IMR-90 (cell line): ENCODE results near the gene TP53AIP1. TPM values are rescaled to one million over a fixed set of nuclear protein-coding genes. Genes with fewer than 3 reads are reported as not detected.

Experiments
- ATAC-seq: fragments of 200-7000 bp; cut with Tn5 transposase; 2 replicates; pipeline ENCODE4 v1.9.1; 2020; ENCODE audit warnings: low read depth, mild to moderate bottlenecking, moderate library complexity
- BruUV-seq: library from RNA; stranded (reverse); fragments of 400-500 nt; replicated peaks from 2 replicates; lab custom pipeline; 2021; lab: Mats Ljungman, UMichigan
- CTCF ChIA-PET: fragments of 300-600 bp; formaldehyde crosslinking; extraction: SDS; loops from one replicate; lab custom pipeline; 2021; ENCODE audit warnings: antibody characterized with exemption; lab: Yijun Ruan, JAX
- POLR2A ChIA-PET: fragments of 300-600 bp; sonication (Branson Sonifier 250); formaldehyde crosslinking; loops from one replicate; lab custom pipeline; 2022; ENCODE audit warnings: antibody characterized with exemption; ENCODE audit not compliant: unreplicated experiment; lab: Charles Lee
- DNase-seq: peaks from one replicate; pipeline ENCODE4 v3.0.0; 2013
- H2AFZ ChIP-seq: replicated peaks from 2 replicates; pipeline ENCODE3; 2013; ENCODE audit warnings: low read length, mild to moderate bottlenecking; ENCODE audit not compliant: poor library complexity
- H2AK5ac ChIP-seq: 2 replicates; pipeline ENCODE4 v1.6.1; 2013; ENCODE audit warnings: low read depth, low read length, inconsistent platforms
- H2AK9ac ChIP-seq: replicated peaks from 2 replicates; pipeline ENCODE3; 2013; ENCODE audit warnings: mild to moderate bottlenecking, low read depth, low read length, moderate library complexity; ENCODE audit not compliant: poor library complexity
- H2BK120ac ChIP-seq: 2 replicates; pipeline ENCODE4 v1.6.1; 2013; ENCODE audit warnings: low read depth, low read length, inconsistent platforms
- H2BK15ac ChIP-seq: 3 replicates; pipeline ENCODE4 v1.6.1; 2013; ENCODE audit warnings: low read depth, low read length, inconsistent platforms
- H2BK20ac ChIP-seq: 2 replicates; pipeline ENCODE4 v1.6.1; 2013; ENCODE audit warnings: low read depth, mild to moderate bottlenecking, inconsistent platforms, low read length, moderate library complexity
- H2BK5ac ChIP-seq: 2 replicates; pipeline ENCODE4 v1.6.1; 2013; ENCODE audit warnings: mild to moderate bottlenecking, low read depth, low read length, inconsistent platforms; ENCODE audit not compliant: poor library complexity, severe bottlenecking
- H3K14ac ChIP-seq: replicated peaks from 2 replicates; pipeline ENCODE4 v1.6.1; 2013; ENCODE audit warnings: low read depth, low read length, inconsistent platforms
- H3K18ac ChIP-seq: 2 replicates; pipeline ENCODE4 v1.6.1; 2013; ENCODE audit warnings: low read depth, low read length, control low read depth
- H3K23ac ChIP-seq: 2 replicates; pipeline ENCODE4 v1.6.1; 2013; ENCODE audit warnings: low read depth, low read length, inconsistent platforms
- H3K27ac ChIP-seq: 2 replicates; pipeline ENCODE4 v1.5.1; 2013; ENCODE audit warnings: mild to moderate bottlenecking, control low read depth, low read length; ENCODE audit not compliant: insufficient read depth
- H3K27me3 ChIP-seq: 2 replicates; pipeline ENCODE4 v1.6.1; 2013; ENCODE audit warnings: low read length; ENCODE audit not compliant: control insufficient read depth, insufficient read depth
- H3K36me3 ChIP-seq: 2 replicates; pipeline ENCODE4 v1.6.1; 2013; ENCODE audit warnings: low read length, mixed read lengths; ENCODE audit not compliant: control insufficient read depth, insufficient read depth
- H3K4ac ChIP-seq: 2 replicates; pipeline ENCODE4 v1.6.1; 2013; ENCODE audit warnings: low read depth, low read length, inconsistent platforms
- H3K4me1 ChIP-seq: 2 replicates; pipeline ENCODE4 v1.6.1; 2013; ENCODE audit warnings: low read length, mixed read lengths; ENCODE audit not compliant: control insufficient read depth, insufficient read depth
- H3K4me2 ChIP-seq: 2 replicates; pipeline ENCODE4 v1.6.1; 2013; ENCODE audit warnings: low read depth, mild to moderate bottlenecking, control low read depth, low read length, moderate library complexity
- H3K4me3 ChIP-seq: 2 replicates; pipeline ENCODE4 v1.5.1; 2013; ENCODE audit warnings: low read depth, mild to moderate bottlenecking, control low read depth, low read length, moderate library complexity; ENCODE audit not compliant: insufficient read depth
- H3K56ac ChIP-seq: 2 replicates; pipeline ENCODE4 v1.6.1; 2013; ENCODE audit warnings: low read length, inconsistent platforms; ENCODE audit not compliant: insufficient read depth; ENCODE audit errors: extremely low read depth
- H3K79me1 ChIP-seq, 2 experiments: 2 replicates each; pipeline ENCODE4 v1.6.1; 2013; ENCODE audit warnings: low read length in 2 of 2, inconsistent platforms in 1 of 2, low read depth in 1 of 2
- H3K9ac ChIP-seq: 2 replicates; pipeline ENCODE4 v1.6.1; 2013; ENCODE audit warnings: low read depth, low read length, control low read depth
- H3K9me1 ChIP-seq: 2 replicates; pipeline ENCODE4 v1.6.1; 2013; ENCODE audit warnings: low read length, inconsistent platforms; ENCODE audit not compliant: insufficient read depth
- H3K9me3 ChIP-seq: 2 replicates; pipeline ENCODE4 v1.6.1; 2013; ENCODE audit warnings: low read length; ENCODE audit not compliant: control insufficient read depth, insufficient read depth
- H4K20me1 ChIP-seq: 2 replicates; pipeline ENCODE4 v1.6.1; 2013; ENCODE audit warnings: low read length, inconsistent platforms; ENCODE audit not compliant: insufficient read depth
- H4K5ac ChIP-seq: 2 replicates; pipeline ENCODE4 v1.6.1; 2013; ENCODE audit warnings: mild to moderate bottlenecking, low read depth, low read length, control low read depth
- H4K8ac ChIP-seq, 2 experiments: 2 replicates each; pipeline ENCODE4 v1.6.1; 2013; ENCODE audit warnings: low read depth in 2 of 2, low read length in 2 of 2, control low read depth in 1 of 2, inconsistent platforms in 1 of 2
- H4K91ac ChIP-seq: 2 replicates; pipeline ENCODE4 v1.6.1; 2013; ENCODE audit warnings: low read depth, low read length, inconsistent platforms; ENCODE audit not compliant: insufficient read depth
- BHLHE40 ChIP-seq: fragments of 150-350 bp; IDR thresholded peaks from 2 replicates; pipeline ENCODE4 v1.6.1; 2016; ENCODE audit warnings: mild to moderate bottlenecking, low read depth, low read length
- CEBPB ChIP-seq: IDR thresholded peaks from 2 replicates; pipeline ENCODE4 v1.6.1; 2012; ENCODE audit warnings: low read depth, low read length, improper control_type of control experiment
- CHD1 ChIP-seq: IDR thresholded peaks from 2 replicates; pipeline ENCODE4 v1.6.1; 2012; ENCODE audit warnings: low read depth, low read length, improper control_type of control experiment
- FOS ChIP-seq: fragments of 150-350 bp; IDR thresholded peaks from 2 replicates; pipeline ENCODE4 v1.6.1; 2016; ENCODE audit warnings: low read depth, low read length
- MAFK ChIP-seq: IDR thresholded peaks from 2 replicates; pipeline ENCODE4 v1.6.1; 2012; ENCODE audit warnings: low read depth, low read length, improper control_type of control experiment
- MAZ ChIP-seq: IDR thresholded peaks from 2 replicates; pipeline ENCODE4 v1.6.1; 2012; ENCODE audit warnings: low read depth, mild to moderate bottlenecking, low read length, improper control_type of control experiment, moderate library complexity, borderline replicate concordance
- MXI1 ChIP-seq: IDR thresholded peaks from 2 replicates; pipeline ENCODE4 v1.6.1; 2012; ENCODE audit warnings: low read depth, mild to moderate bottlenecking, low read length, moderate library complexity, borderline replicate concordance
- NFE2L2 ChIP-seq: fragments of 150-350 bp; IDR thresholded peaks from 2 replicates; pipeline ENCODE4 v1.6.1; 2016; ENCODE audit warnings: low read depth, mild to moderate bottlenecking, low read length
- POLR2A ChIP-seq: IDR thresholded peaks from 2 replicates; pipeline ENCODE4 v1.6.1; 2012; ENCODE audit warnings: mild to moderate bottlenecking, low read depth, low read length
- RAD21 ChIP-seq: IDR thresholded peaks from 2 replicates; pipeline ENCODE4 v1.6.1; 2012; ENCODE audit warnings: low read length, improper control_type of control experiment
- RFX5 ChIP-seq: IDR thresholded peaks from 2 replicates; pipeline ENCODE4 v1.8.0; 2012; ENCODE audit warnings: low read depth, mild to moderate bottlenecking, low read length, moderate library complexity
- SMC3 ChIP-seq: fragments of 150-350 bp; IDR thresholded peaks from 2 replicates; pipeline ENCODE4 v1.6.1; 2016; ENCODE audit warnings: low read depth, mild to moderate bottlenecking, antibody characterized with exemption, low read length, moderate library complexity
- WGBS, 2 experiments: methylation state at CpG; one replicate each; pipeline versions ENCODE4 v1.1.5 to v1.1.7; 2013; ENCODE audit warnings: missing lambda C conversion rate in 2 of 2; ENCODE audit not compliant: insufficient read length in 1 of 2; ENCODE audit errors: extremely low coverage in 2 of 2; 5-methylcytosine and 5-hydroxymethylcytosine counted together
- dilution Hi-C: fragments of 300-500 bp; cut with HindIII; formaldehyde crosslinking; loops from one replicate; pipeline ENCODE4 v1.14.3; 2018; ENCODE audit warnings: low sequenced_read_pairs; ENCODE audit not compliant: unreplicated experiment
- in situ Hi-C: fragments of 300-500 bp; cut with MboI; formaldehyde crosslinking; loops from 3 replicates; pipeline ENCODE4 v1.14.3; 2019; ENCODE audit warnings: low sequenced_read_pairs, inconsistent platforms, mixed read lengths
- intact Hi-C: fragments of 100-400 bp; cut with micrococcal nuclease; formaldehyde crosslinking; loops from 2 replicates; pipeline ENCODE4 v1.10.0; 2022
- polyA plus RNA-seq, 3 experiments: library from polyadenylated mRNA; depleted of rRNA; stranded (reverse); fragments of >200 nt; gene quantifications; 2 replicates each; pipeline ENCODE4 v1.2.3, GENCODE V29; 2012; ENCODE audit warnings: low replicate concordance in 1 of 3
- total RNA-seq: library from RNA; depleted of rRNA; stranded (reverse); fragments of >200 nt; gene quantifications from 2 replicates; pipeline ENCODE4 v1.2.3, GENCODE V29; 2012
- TF ChIP-seq, protein P1 (sequence below): fragments of 150-350 bp; IDR thresholded peaks from 2 replicates; pipeline ENCODE4 v1.6.1; 2017; ENCODE audit warnings: mild to moderate bottlenecking, antibody characterized with exemption, low read length, low read depth
- TF ChIP-seq, protein P2 (sequence below): fragments of 150-350 bp; IDR thresholded peaks from 2 replicates; pipeline ENCODE4 v1.6.1; 2016; ENCODE audit warnings: low read depth, mild to moderate bottlenecking, low read length, moderate library complexity, borderline replicate concordance
- TF ChIP-seq, protein P3 (sequence below): conservative IDR thresholded peaks from 2 replicates; pipeline ENCODE4 v1.5.1; 2012; ENCODE audit warnings: mild to moderate bottlenecking, low read depth, low read length, improper control_type of control experiment

TP53AIP1 gene
- total and polyA plus RNA-seq, 2 of the 4 experiments (the other 2 are of a cell fraction), result not detected

DNA sequence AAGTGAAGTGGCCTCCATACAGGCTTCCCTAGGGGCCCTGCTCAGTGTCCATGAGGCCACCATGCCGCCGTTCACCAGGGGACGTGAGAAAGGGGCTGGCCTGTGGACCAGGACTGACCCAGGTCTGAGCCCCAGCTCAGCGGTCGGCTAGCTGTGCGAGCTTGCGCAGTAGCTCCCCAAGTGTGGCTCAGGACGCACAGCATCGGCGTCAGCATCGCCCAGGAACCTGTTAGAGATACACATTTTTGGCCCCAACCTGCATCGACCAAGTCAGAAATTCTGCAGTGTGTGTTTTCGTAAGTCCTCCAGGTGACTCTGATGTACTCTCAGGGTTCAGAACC lies 429 bp downstream of the TP53AIP1 start:
- Histone ChIP-seq H3K4me1 (no peaks in the 10 kb centered on the region; the same call in 1 of the 2 replicates), H3K18ac (no peak overlapping the region), H4K5ac (no peak overlapping the region), H2AK5ac (no peak overlapping the region), H3K23ac (no peak overlapping the region), H3K9ac (no peak overlapping the region), H4K20me1 (no peaks in the 10 kb centered on the region), H3K14ac (no peak overlapping the region), H2AK9ac (no peak overlapping the region), H2AFZ (no peak overlapping the region), H3K4me3 (no peak overlapping the region), H3K9me3 (no peaks in the 10 kb centered on the region), H2BK15ac (no peak overlapping the region), H3K27ac (no peak overlapping the region), H3K56ac (no peak overlapping the region), H2BK20ac (no peak overlapping the region), H4K91ac (no peak overlapping the region), H2BK5ac (no peak overlapping the region), H3K4me2 (no peak overlapping the region), H3K9me1 (no peaks in the 10 kb centered on the region), H3K27me3 (peaks cover 30% of the 10 kb centered on the region), H4K8ac (no peak overlapping the region), H3K4ac (no peak overlapping the region), H2BK120ac (no peak overlapping the region), H3K36me3 (no peaks in the 10 kb centered on the region), H3K79me1 (no peaks in the 10 kb centered on the region)
- BruUV-seq, result no TSS peak
- in situ Hi-C loops (no loop called here), intact Hi-C loops (no loop called here), dilution Hi-C loops (no loop called here)
- ChIA-PET CTCF (interaction anchor here (1.1 to 1.3 kb wide), 2 partner anchors 14 to 57 kb away, joined by 3 to 6 read pairs; no protein-coding TSS in a partner anchor), POLR2A (no interaction called here)
- 98% methylated on average over 12 of the region's 13 CpGs; no CpG with 5 or more reads in 1 of the 2 experiments for WGBS, 2 experiments
- no peak for DNase-seq
- TF ChIP-seq FOS, result no peak
- TF ChIP-seq, protein P1, sequence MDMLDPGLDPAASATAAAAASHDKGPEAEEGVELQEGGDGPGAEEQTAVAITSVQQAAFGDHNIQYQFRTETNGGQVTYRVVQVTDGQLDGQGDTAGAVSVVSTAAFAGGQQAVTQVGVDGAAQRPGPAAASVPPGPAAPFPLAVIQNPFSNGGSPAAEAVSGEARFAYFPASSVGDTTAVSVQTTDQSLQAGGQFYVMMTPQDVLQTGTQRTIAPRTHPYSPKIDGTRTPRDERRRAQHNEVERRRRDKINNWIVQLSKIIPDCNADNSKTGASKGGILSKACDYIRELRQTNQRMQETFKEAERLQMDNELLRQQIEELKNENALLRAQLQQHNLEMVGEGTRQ, result no peak
- no peak for TF ChIP-seq BHLHE40
- no peak for TF ChIP-seq NFE2L2
- no peak for TF ChIP-seq RAD21
- TF ChIP-seq SMC3, result no peak
- TF ChIP-seq MXI1, result no peak
- TF ChIP-seq POLR2A, result no peak
- TF ChIP-seq, protein P2, sequence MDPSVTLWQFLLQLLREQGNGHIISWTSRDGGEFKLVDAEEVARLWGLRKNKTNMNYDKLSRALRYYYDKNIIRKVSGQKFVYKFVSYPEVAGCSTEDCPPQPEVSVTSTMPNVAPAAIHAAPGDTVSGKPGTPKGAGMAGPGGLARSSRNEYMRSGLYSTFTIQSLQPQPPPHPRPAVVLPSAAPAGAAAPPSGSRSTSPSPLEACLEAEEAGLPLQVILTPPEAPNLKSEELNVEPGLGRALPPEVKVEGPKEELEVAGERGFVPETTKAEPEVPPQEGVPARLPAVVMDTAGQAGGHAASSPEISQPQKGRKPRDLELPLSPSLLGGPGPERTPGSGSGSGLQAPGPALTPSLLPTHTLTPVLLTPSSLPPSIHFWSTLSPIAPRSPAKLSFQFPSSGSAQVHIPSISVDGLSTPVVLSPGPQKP, result no peak
- TF ChIP-seq, protein P3, sequence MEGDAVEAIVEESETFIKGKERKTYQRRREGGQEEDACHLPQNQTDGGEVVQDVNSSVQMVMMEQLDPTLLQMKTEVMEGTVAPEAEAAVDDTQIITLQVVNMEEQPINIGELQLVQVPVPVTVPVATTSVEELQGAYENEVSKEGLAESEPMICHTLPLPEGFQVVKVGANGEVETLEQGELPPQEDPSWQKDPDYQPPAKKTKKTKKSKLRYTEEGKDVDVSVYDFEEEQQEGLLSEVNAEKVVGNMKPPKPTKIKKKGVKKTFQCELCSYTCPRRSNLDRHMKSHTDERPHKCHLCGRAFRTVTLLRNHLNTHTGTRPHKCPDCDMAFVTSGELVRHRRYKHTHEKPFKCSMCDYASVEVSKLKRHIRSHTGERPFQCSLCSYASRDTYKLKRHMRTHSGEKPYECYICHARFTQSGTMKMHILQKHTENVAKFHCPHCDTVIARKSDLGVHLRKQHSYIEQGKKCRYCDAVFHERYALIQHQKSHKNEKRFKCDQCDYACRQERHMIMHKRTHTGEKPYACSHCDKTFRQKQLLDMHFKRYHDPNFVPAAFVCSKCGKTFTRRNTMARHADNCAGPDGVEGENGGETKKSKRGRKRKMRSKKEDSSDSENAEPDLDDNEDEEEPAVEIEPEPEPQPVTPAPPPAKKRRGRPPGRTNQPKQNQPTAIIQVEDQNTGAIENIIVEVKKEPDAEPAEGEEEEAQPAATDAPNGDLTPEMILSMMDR, result no peak
- no peak for TF ChIP-seq RFX5
- TF ChIP-seq MAZ, result no peak
- TF ChIP-seq CHD1, result no peak
- TF ChIP-seq CEBPB, result no peak
- no peak for TF ChIP-seq MAFK
- ATAC-seq, result no peak
